IPS-15b (cell line): Measurements from ENCODE around the gene TAF8.
"Not testable (repeated sequence)": the region's sequence is repeated elsewhere in the genome, so short reads cannot be mapped to it uniquely, and the experiment has no call there.

Experiments used
- H3K27me3 ChIP-seq: one replicate; pipeline ENCODE4 v1.6.1; 2013; ENCODE audit warnings: low read length; ENCODE audit not compliant: control insufficient read depth, insufficient read depth
- H3K36me3 ChIP-seq: one replicate; pipeline ENCODE4 v1.6.1; 2013; ENCODE audit warnings: low read length; ENCODE audit not compliant: control insufficient read depth, insufficient read depth
- H3K4me1 ChIP-seq: one replicate; pipeline ENCODE4 v1.6.1; 2013; ENCODE audit warnings: mild to moderate bottlenecking, low read length; ENCODE audit not compliant: control insufficient read depth, insufficient read depth
- H3K4me3 ChIP-seq: one replicate; pipeline ENCODE4 v1.5.1; 2013; ENCODE audit warnings: low read depth, low read length
- H3K9ac ChIP-seq: one replicate; pipeline ENCODE4 v1.6.1; 2013; ENCODE audit warnings: low read depth, mild to moderate bottlenecking, low read length
- H3K9me3 ChIP-seq: one replicate; pipeline ENCODE4 v1.6.1; 2013; ENCODE audit warnings: mild to moderate bottlenecking, low read length; ENCODE audit not compliant: control insufficient read depth, insufficient read depth

Gene TAF8

DNA sequence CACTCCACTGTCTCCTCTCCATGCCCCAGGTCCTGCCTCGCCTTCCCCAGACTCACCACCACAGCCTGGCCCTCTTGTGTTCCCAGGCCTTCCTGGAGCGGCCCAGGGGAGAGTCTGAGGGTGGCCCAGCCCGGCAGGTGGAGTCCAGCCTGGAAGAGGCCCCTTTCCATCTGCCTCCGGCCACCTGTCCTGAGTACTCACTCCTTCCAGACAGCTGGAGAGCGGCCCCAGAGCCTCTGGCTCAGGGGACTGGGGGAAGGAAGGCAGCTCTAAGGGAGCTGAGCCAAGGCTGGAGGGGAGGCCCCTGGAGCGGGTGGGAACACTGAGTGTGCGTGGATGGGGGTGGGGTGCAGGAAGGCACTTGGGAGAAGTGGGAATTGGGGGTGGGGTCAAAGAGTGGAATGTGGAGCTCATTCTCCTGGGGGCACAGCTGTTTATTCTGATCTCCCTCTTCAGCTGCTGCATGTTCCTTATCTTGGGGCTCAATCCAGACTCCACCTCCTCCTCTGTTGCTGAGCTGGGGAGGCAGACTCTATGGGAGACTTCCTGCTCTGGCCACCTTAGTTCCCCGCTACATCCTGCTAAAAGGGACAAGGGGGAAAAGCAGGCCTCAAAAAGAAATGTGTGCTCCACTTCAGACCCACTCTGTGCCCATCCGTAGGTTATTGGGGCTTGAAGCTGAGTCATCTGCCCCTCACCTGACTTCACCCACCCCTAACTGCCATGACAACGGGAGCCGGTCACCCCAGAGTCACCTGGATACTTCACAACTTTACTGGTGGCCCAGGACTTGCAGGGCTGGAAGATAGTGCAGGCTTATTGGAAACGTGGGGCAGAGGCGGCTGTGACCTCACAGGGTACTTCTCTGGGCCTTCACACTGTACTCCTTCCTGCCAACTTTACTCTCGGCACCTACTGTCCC, 19.5 kb upstream of the TAF8 start:
- no peak overlapping the region for H3K4me3 ChIP-seq
- H3K9ac ChIP-seq, result peak overlapping the region; percentile 5
- no peaks in the 10 kb centered on the region for H3K27me3 ChIP-seq
- no peaks in the 10 kb centered on the region for H3K9me3 ChIP-seq
- peaks cover 5% of the 10 kb centered on the region for H3K4me1 ChIP-seq
- H3K36me3 ChIP-seq, result no peaks in the 10 kb centered on the region

DNA sequence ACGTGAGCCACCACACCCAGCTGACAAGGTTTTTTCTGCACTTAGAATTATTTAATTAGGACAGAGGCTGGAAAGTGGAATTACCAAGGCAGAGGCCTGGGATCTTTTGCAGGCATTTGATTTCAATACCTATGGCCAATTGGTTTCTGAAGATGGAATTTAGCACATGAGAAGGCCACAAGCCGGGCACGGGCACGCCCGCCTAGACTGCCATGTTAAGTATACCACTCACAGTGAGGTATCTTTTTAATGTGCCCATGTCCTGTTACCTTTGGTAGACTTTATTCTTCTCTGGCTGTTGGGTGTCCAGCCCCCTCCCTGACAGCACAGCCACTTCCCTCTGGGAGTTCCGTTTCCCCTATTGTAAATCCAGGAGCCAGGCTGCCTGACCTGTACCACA, 18.0 kb upstream of the TAF8 start:
- no peak overlapping the region for H3K9ac ChIP-seq
- H3K27me3 ChIP-seq, result no peaks in the 10 kb centered on the region
- no peak overlapping the region for H3K4me3 ChIP-seq

DNA sequence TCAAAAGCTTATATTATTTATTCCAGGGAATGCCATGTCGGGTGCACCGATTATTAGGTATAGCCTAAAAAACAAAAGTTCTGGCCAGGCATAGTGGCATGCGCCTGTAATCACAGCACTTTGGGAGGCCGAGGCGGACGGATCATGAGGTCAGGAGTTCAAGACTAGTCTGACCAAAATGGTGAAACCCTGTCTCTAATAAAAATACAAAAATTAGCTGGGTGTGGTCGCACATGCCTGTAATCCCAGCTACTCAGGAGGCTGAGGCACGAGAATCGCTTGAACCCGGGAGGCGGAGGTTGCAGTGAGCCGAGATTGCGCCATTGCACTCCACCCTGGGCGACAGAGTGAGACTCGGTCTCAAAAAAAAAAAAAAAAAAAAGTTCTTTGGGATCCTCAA, 12.7 kb upstream of the TAF8 start:
- not testable (repeated sequence) for H3K9ac ChIP-seq, H3K4me1 ChIP-seq, H3K27me3 ChIP-seq, H3K9me3 ChIP-seq, H3K36me3 ChIP-seq, H3K4me3 ChIP-seq

More for the DNA sequence above, 18.0 kb upstream of the TAF8 start:
- Histone ChIP-seq H3K36me3 (no peaks in the 10 kb centered on the region), H3K4me1 (peaks cover 5% of the 10 kb centered on the region), H3K9me3 (no peaks in the 10 kb centered on the region)

DNA sequence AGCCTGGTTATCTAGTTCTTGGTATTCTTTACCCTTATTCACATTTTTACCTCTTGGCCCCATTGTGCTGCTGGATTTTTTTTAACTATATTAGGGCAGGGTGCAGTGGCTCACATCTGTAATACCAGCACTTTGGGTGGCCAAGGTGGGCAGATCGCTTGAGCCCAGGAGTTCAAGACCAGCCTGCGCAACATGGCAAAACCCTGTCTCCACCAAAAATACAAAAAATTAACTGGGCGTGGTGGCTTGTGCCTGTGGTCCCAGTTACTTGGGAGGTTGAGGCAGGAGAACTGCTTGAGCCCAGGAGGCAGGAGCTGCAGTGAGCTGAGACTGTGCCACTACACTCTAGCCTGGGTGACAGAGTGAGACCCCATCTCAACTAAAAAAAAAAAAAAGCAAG, 12.2 kb upstream of the TAF8 start:
- Histone ChIP-seq H3K4me1 (peaks cover 4% of the 10 kb centered on the region), H3K9me3 (no peaks in the 10 kb centered on the region), H3K9ac (no peak overlapping the region), H3K27me3 (peaks cover 8% of the 10 kb centered on the region), H3K36me3 (no peaks in the 10 kb centered on the region), H3K4me3 (no peak overlapping the region)

DNA sequence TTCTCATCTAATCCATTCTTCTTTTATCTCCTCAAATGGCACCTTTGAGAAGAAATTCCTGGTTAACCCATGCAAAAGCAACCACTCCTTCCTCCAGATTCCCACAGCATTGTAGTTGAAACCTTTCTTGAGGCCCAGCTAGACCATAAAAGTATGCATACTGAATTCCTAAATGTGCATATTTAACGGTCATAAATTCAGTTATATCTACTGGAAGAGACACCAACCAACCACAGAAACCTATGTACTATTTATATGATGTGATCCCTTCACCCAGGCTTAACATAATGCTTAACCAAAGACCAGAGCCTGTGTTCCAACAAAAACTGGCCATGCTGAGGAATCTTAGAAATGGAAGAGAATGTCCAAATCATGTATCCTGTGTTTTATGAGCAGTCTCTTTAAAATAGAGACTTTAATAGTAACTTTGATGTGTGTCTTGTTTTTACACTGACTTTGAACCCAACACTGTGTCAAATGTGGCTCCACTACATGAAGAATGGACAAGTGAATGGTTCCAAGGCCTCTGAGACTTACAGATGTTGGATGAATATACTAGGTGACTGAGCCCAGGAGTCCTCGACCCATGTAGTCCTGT, 11.4 kb upstream of the TAF8 start:
- Histone ChIP-seq H3K4me1 (peaks cover 4% of the 10 kb centered on the region), H3K36me3 (no peaks in the 10 kb centered on the region), H3K27me3 (peaks cover 8% of the 10 kb centered on the region), H3K9me3 (no peaks in the 10 kb centered on the region), H3K9ac (no peak overlapping the region), H3K4me3 (no peak overlapping the region)

DNA sequence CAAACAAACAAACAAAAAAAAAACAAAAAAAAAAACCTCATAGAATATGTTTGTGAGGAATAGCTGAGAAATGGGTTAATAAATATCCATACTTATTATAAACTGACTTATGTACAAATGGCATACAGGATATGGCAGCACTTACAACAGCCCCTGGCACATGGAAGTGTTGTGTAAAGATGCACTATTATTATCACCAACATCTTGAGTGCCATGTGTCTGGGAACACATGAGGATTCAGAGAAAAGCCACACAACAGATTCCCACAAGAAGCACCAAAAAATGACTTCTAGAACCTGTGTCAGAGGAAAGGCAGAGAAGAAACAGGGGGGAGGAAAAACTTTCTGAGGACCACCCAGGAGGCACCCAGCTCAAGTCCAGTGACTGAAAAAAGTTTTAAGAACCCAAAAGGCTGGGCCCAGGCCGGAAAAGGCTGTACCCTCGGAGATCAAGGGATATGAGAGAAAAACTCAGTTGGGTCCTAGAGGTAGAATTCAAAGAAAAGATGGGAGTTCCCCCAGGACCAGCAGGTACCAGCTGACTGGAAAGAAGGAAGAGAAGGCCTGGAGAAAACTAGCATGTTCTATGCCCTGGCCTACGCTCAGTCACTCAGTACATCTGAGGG, 9.4 kb upstream of the TAF8 start:
- Histone ChIP-seq H3K4me3 (no peak overlapping the region), H3K36me3 (no peaks in the 10 kb centered on the region), H3K27me3 (peaks cover 22% of the 10 kb centered on the region), H3K4me1 (peaks cover 10% of the 10 kb centered on the region), H3K9me3 (no peaks in the 10 kb centered on the region), H3K9ac (no peak overlapping the region)

DNA sequence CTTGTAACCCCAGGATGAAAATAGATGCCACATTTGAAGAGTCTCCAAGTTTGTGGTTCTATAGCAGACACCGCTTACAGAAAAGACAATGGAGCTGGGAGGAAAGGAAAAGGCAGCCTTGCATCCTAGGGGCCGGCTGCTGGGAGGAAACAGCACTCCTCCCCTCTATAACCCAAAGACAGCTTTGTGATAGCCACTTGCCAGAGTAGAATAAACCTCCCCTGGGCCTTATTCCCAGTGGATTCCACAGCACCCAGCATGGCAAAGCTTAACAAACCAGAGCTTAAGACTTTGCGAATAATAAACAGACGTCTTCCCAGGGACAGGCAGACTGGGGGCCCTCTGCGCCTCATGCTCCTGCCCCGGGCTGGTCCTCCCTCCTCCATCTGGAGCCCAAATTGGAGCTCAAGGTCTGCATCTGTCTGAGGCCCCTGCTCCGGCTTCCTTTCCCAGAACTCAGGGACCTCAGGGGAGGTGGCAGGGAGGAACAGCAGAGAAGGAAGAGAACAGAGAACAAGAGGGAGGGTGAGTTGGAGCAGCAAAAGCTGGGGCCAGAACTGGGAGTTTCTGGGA, 8.8 kb upstream of the TAF8 start:
- Histone ChIP-seq H3K36me3 (no peaks in the 10 kb centered on the region), H3K4me3 (no peak overlapping the region), H3K27me3 (peaks cover 28% of the 10 kb centered on the region), H3K4me1 (peaks cover 13% of the 10 kb centered on the region), H3K9me3 (no peaks in the 10 kb centered on the region), H3K9ac (no peak overlapping the region)

DNA sequence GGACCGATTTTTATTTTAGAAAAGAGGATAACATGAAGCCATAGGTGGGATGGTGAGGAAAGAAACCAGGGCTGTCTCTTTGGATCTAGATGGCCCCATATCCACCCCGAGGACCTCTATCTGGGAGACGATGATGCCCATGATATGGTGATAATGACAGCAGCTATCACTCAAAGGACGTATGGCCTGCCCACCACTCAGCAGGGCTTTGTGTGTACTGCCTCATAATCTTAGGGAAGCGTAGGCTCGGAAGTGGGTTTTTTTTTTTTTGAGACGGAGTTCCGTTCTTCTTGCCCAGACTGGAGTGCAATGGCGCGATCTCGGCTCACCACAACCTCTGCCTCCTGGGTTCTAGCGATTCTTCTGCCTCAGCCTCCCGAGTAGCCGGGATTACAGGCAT, 8.2 kb upstream of the TAF8 start:
- no peaks in the 10 kb centered on the region for H3K9me3 ChIP-seq
- H3K27me3 ChIP-seq, result peaks cover 33% of the 10 kb centered on the region
- H3K4me1 ChIP-seq, result peaks cover 13% of the 10 kb centered on the region
- H3K36me3 ChIP-seq, result no peaks in the 10 kb centered on the region
- no peak overlapping the region for H3K4me3 ChIP-seq
- no peak overlapping the region for H3K9ac ChIP-seq

DNA sequence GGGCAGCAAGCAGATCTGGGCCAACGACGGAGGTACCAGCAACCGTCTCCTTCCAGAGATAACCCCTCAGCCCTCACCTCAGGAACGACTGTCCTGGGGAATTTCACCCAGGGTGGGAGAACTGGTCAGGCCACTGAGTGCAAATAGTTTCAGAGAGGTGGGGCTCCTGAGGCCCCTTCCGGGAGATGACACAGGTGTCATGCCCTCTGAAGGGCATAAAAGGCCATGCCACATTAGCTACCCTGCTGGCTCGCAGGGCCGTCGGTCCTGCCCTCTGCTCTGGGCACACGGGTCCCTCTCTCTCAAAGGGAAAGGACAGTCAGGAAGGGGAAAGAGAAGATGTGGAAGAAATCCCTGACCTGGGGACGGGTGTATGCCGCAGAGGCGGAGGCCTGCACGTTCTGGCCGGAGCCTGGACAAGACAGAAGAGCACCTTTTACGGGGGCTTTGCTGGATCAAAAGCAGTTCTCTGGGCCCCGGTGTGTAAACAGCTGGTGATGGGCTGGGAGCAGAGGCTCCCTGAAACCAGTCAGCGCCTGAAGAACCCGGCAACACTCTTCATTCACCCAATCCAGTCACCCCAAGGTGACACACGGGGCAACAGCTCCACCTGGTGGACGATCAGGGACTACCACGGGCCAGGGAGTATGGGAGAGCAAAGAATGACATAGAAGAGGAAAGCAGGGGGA, 6.4 kb upstream of the TAF8 start:
- Histone ChIP-seq H3K9me3 (no peaks in the 10 kb centered on the region), H3K9ac (no peak overlapping the region), H3K4me3 (peak overlapping the region; percentile 14), H3K4me1 (peaks cover 13% of the 10 kb centered on the region), H3K36me3 (no peaks in the 10 kb centered on the region), H3K27me3 (peaks cover 47% of the 10 kb centered on the region)

DNA sequence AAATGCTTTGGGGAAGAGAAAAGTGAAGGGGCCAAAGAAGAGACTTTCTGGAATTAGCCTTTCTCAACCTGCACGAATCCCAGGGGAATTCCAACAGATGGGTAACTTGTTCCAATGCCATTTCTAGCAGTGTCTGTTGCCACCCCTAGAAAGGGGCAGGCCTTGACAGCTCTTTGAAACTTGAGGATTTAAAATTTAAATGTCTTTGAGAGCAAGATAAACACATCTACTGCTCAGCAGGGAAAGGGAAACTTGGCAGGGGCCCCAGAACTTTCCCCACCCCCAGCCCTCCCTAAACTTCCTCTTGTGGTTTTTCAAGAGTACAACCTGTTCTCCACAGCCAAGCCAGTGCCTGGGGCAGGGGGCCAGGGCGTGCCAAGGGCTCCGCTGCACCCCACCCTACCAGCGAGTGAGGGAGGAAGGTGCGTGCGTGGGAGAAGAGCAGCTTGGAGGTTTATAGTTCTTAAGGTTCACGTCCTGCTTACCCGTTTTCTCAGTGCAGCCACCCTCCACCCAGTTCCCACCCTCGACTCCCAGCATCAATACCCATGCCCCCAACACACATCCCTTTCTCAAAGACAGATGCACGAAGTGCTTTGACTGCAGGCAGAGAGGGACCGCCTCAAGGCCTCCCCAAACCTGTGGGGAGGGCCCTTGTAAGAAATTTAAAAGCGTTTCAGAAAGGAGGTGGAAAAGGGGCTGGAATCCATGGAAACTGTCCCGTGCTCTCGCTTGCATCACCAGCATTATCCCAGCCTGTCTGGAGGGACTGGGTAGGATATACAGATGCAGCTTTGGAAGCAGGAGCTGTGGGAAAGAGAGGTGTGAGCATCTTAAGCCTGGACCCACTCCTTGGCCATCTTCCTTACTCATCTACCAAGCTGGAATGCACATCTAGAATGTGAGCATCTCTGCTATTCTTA, 4.5 kb upstream of the TAF8 start:
- Histone ChIP-seq H3K4me1 (peaks cover 11% of the 10 kb centered on the region), H3K27me3 (peaks cover 56% of the 10 kb centered on the region), H3K36me3 (no peaks in the 10 kb centered on the region), H3K4me3 (peak overlapping the region; percentile 41), H3K9me3 (no peaks in the 10 kb centered on the region), H3K9ac (no peak overlapping the region)
